GM18526 (cell line): ENCODE data around the gene NID1.

Experiments used
- POLR2A ChIP-seq: IDR thresholded peaks from 3 replicates; pipeline ENCODE4 v1.6.1; 2011; ENCODE audit not compliant: insufficient read length; ENCODE audit errors: extremely low read depth

Gene NID1

GRCh38 chr1:235933017-235933765 is 131.7 kb downstream of the NID1 start:
- TF ChIP-seq POLR2A = no peak

GRCh38 chr1:235932090-235932510 is 132.8 kb downstream of the NID1 start:
- no peak for TF ChIP-seq POLR2A

GRCh38 chr1:235931171-235931738 is 133.6 kb downstream of the NID1 start:
- no peak for TF ChIP-seq POLR2A

GRCh38 chr1:235930543-235930942 is 134.3 kb downstream of the NID1 start:
- TF ChIP-seq POLR2A = no peak

- TF ChIP-seq POLR2A = no peak
These were observed 135.7 kb downstream of the NID1 start for GRCh38 chr1:235929216-235929615.

GRCh38 chr1:235928197-235928596 is 136.7 kb downstream of the NID1 start:
- TF ChIP-seq POLR2A = no peak
